A549 (cell line): Measurements from ENCODE around the gene LRCH1. TPM values are rescaled to one million over a fixed set of nuclear protein-coding genes. Genes with fewer than 3 reads are reported as not detected.

ENCODE experiments used
- ATAC-seq, 2 experiments: fragments of 200-7000 bp in 1 of 2; fragments of >200 bp in 1 of 2; cut with Nextera tagmentation in 1 of 2; cut with Tn5 transposase in 1 of 2; 3 replicates each; pipeline versions ENCODE4 v1.8.0 to v1.9.1; 2018 to 2020; ENCODE audit warnings: mild to moderate bottlenecking in 1 of 2, moderate library complexity in 1 of 2
- CTCF ChIA-PET: fragments of 300-600 bp; sonication (Branson Sonifier 250); formaldehyde crosslinking; extraction: SDS; loops from one replicate; lab custom pipeline; 2021; ENCODE audit warnings: antibody characterized with exemption, inconsistent platforms; lab: Yijun Ruan, JAX
- POLR2A ChIA-PET: fragments of 350-600 bp; formaldehyde crosslinking; extraction: SDS; loops from one replicate; lab custom pipeline; 2021; ENCODE audit warnings: antibody characterized with exemption, inconsistent platforms; lab: Yijun Ruan, JAX
- DNase-seq, 2 experiments: peaks; one replicate each; pipeline versions ENCODE4 v3.0.0 to v3.0.0-alpha.2; 2011 to 2016; ENCODE audit warnings: low read depth in 1 of 2, low spot score in 1 of 2
- FAIRE-seq: peaks from 2 replicates; lab custom pipeline; 2011; peaks lifted over from hg19 to GRCh38; lab: Jason Lieb, UNC
- H3K27ac ChIP-seq, 2 experiments: fragments of >200 bp; sonication (Bioruptor Twin); formaldehyde crosslinking; 3 replicates each; pipeline ENCODE4 v1.5.1; 2016 to 2017
- H3K4me1 ChIP-seq: fragments of >200 bp; sonication (Bioruptor Twin); formaldehyde crosslinking; 3 replicates; pipeline ENCODE4 v1.6.1; 2016
- H3K4me2 ChIP-seq: fragments of >200 bp; sonication (Bioruptor Twin); formaldehyde crosslinking; 3 replicates; pipeline ENCODE4 v1.6.1; 2016
- H3K4me3 ChIP-seq: fragments of >200 bp; sonication (Bioruptor Twin); formaldehyde crosslinking; 3 replicates; pipeline ENCODE4 v1.5.1; 2016
- H3K9me3 ChIP-seq: fragments of >200 bp; sonication (Bioruptor Twin); formaldehyde crosslinking; 3 replicates; pipeline ENCODE4 v1.6.1; 2016
- BHLHE40 ChIP-seq: IDR thresholded peaks from 2 replicates; pipeline ENCODE4 v1.6.1; 2012; ENCODE audit warnings: low read depth, low read length, inconsistent platforms
- CBX8 ChIP-seq: fragments of 200-600 bp; sonication (generic); IDR thresholded peaks from 2 replicates; pipeline ENCODE4 v1.6.1; 2016
- CHD2 ChIP-seq: fragments of 150-350 bp; IDR thresholded peaks from 2 replicates; pipeline ENCODE4 v1.6.1; 2014; ENCODE audit warnings: low read length; ENCODE audit not compliant: partially characterized antibody
- CHD4 ChIP-seq: fragments of 200-600 bp; sonication (generic); IDR thresholded peaks from 2 replicates; pipeline ENCODE4 v1.6.1; 2016; ENCODE audit warnings: antibody characterized with exemption, mild to moderate bottlenecking, borderline replicate concordance
- EHF ChIP-seq: fragments of 250-450 bp; sonication (Bioruptor Pico); IDR thresholded peaks from 2 replicates; pipeline ENCODE4 v1.5.0; 2020; ENCODE audit warnings: mild to moderate bottlenecking
- FOSB ChIP-seq: fragments of 250-450 bp; sonication (Bioruptor Pico); IDR thresholded peaks from 2 replicates; pipeline ENCODE4 v1.5.0; 2020; ENCODE audit warnings: mild to moderate bottlenecking, moderate library complexity
- FOXS1 ChIP-seq: fragments of 250-450 bp; sonication (Bioruptor Pico); IDR thresholded peaks from 2 replicates; pipeline ENCODE4 v1.5.0; 2020; ENCODE audit warnings: mild to moderate bottlenecking, moderate library complexity
- GATA3 ChIP-seq: IDR thresholded peaks from 2 replicates; pipeline ENCODE4 v1.6.1; 2012; ENCODE audit warnings: borderline replicate concordance
- HDAC2 ChIP-seq: fragments of 200-600 bp; sonication (generic); IDR thresholded peaks from 2 replicates; pipeline ENCODE4 v1.6.1; 2016
- HOXA7 ChIP-seq: fragments of 250-450 bp; sonication (Bioruptor Pico); IDR thresholded peaks from 2 replicates; pipeline ENCODE4 v1.5.0; 2020; ENCODE audit warnings: mild to moderate bottlenecking, moderate library complexity
- HOXB5 ChIP-seq: fragments of 250-450 bp; sonication (Bioruptor Pico); IDR thresholded peaks from 2 replicates; pipeline ENCODE4 v1.5.0; 2020; ENCODE audit warnings: mild to moderate bottlenecking, moderate library complexity
- JUNB ChIP-seq: fragments of >200 bp; sonication (Bioruptor Twin); formaldehyde crosslinking; IDR thresholded peaks from 2 replicates; pipeline ENCODE4 v1.6.1; 2016
- KDM5A ChIP-seq: fragments of 200-600 bp; sonication (generic); IDR thresholded peaks from 2 replicates; pipeline ENCODE4 v1.6.1; 2016; ENCODE audit warnings: antibody characterized with exemption, mild to moderate bottlenecking
- MAFK ChIP-seq: fragments of 450-650 bp; IDR thresholded peaks from 2 replicates; pipeline ENCODE4 v1.6.1; 2014; ENCODE audit not compliant: partially characterized antibody
- MAZ ChIP-seq: fragments of 150-350 bp; IDR thresholded peaks from 2 replicates; pipeline ENCODE4 v1.6.1; 2014; ENCODE audit warnings: antibody characterized with exemption, low read depth, low read length, borderline replicate concordance
- NFE2L2 ChIP-seq: fragments of 150-350 bp; conservative IDR thresholded peaks from 2 replicates; pipeline ENCODE4 v1.6.1; 2014; ENCODE audit warnings: low read length
- NPAS2 ChIP-seq: fragments of 250-450 bp; sonication (Bioruptor Pico); IDR thresholded peaks from 2 replicates; pipeline ENCODE4 v1.8.0; 2022; ENCODE audit warnings: mild to moderate bottlenecking, moderate library complexity, borderline replicate concordance
- NR3C1 ChIP-seq: fragments of >200 bp; sonication (Bioruptor Twin); formaldehyde crosslinking; IDR thresholded peaks from 3 replicates; pipeline ENCODE4 v1.6.1; 2017
- RARB ChIP-seq: fragments of 250-450 bp; sonication (Bioruptor Pico); IDR thresholded peaks from 2 replicates; pipeline ENCODE4 v1.8.0; 2021; ENCODE audit warnings: mild to moderate bottlenecking, moderate library complexity
- RFX5 ChIP-seq: fragments of 450-650 bp; IDR thresholded peaks from 2 replicates; pipeline ENCODE4 v1.7.1; 2014; ENCODE audit warnings: antibody characterized with exemption, mild to moderate bottlenecking, moderate library complexity
- TFCP2L1 ChIP-seq: fragments of 250-450 bp; sonication (Bioruptor Pico); IDR thresholded peaks from 2 replicates; pipeline ENCODE4 v1.5.0; 2021; ENCODE audit warnings: mild to moderate bottlenecking
- TP53 ChIP-seq: fragments of 250-450 bp; sonication (Bioruptor Pico); IDR thresholded peaks from 2 replicates; pipeline ENCODE4 v1.5.0; 2021; ENCODE audit warnings: mild to moderate bottlenecking, moderate library complexity
- ZC3H11A ChIP-seq: fragments of 450-650 bp; IDR thresholded peaks from 2 replicates; pipeline ENCODE4 v1.6.1; 2014; ENCODE audit warnings: antibody characterized with exemption, mild to moderate bottlenecking
- ZFP36 ChIP-seq: fragments of 450-650 bp; IDR thresholded peaks from 2 replicates; pipeline ENCODE4 v1.6.1; 2014; ENCODE audit warnings: borderline replicate concordance; ENCODE audit not compliant: partially characterized antibody
- ZNF302 ChIP-seq: fragments of 250-450 bp; sonication (Bioruptor Pico); IDR thresholded peaks from 2 replicates; pipeline ENCODE4 v1.9.0; 2021; ENCODE audit warnings: inconsistent platforms, mild to moderate bottlenecking, moderate library complexity
- ZSCAN20 ChIP-seq: fragments of 250-450 bp; sonication (Bioruptor Pico); IDR thresholded peaks from 2 replicates; pipeline ENCODE4 v1.8.0; 2022; ENCODE audit warnings: mild to moderate bottlenecking, moderate library complexity
- WGBS: methylation state at CpG from one replicate; pipeline ENCODE4 v1.1.6; 2017; ENCODE audit errors: missing lambda C conversion rate; 5-methylcytosine and 5-hydroxymethylcytosine counted together
- polyA plus RNA-seq, 4 experiments: library from polyadenylated mRNA; depleted of rRNA in 3 of 4; stranded (reverse); fragments of >200 nt; fragmentation: RNase III in 1 of 4; extraction: RNeasy Plus Mini Kit Qiagen cat#74134 plus additional on column Dnase treatment in 1 of 4; gene quantifications; 2 replicates in 3 of 4; 3 replicates in 1 of 4; pipeline ENCODE4 v1.2.3, GENCODE V29; 2011 to 2017
- TF ChIP-seq, protein P1 (sequence below): fragments of 150-350 bp; IDR thresholded peaks from 2 replicates; pipeline ENCODE4 v1.6.1; 2014; ENCODE audit warnings: low read depth, mild to moderate bottlenecking, low read length
- TF ChIP-seq, protein P2 (sequence below): fragments of 450-650 bp; IDR thresholded peaks from 2 replicates; pipeline ENCODE4 v1.6.1; 2014; ENCODE audit warnings: antibody characterized with exemption
- TF ChIP-seq, protein P3 (sequence below): IDR thresholded peaks from 2 replicates; pipeline ENCODE4 v1.6.1; 2012; ENCODE audit warnings: low read depth, borderline replicate concordance
- TF ChIP-seq, protein P4 (sequence below): IDR thresholded peaks from 2 replicates; pipeline ENCODE4 v1.6.1; 2012
- TF ChIP-seq, protein P5 (sequence below): fragments of 250-450 bp; sonication (Bioruptor Pico); IDR thresholded peaks from 2 replicates; pipeline ENCODE4 v1.5.0; 2020; ENCODE audit warnings: low read depth, mild to moderate bottlenecking, moderate library complexity
- TF ChIP-seq, protein P6 (sequence below): fragments of 250-450 bp; sonication (Bioruptor Pico); IDR thresholded peaks from 2 replicates; pipeline ENCODE4 v1.5.0; 2021; ENCODE audit warnings: mild to moderate bottlenecking, moderate library complexity, borderline replicate concordance
- TF ChIP-seq, protein P7 (sequence below): fragments of >200 bp; sonication (Bioruptor Twin); formaldehyde crosslinking; IDR thresholded peaks from 3 replicates; pipeline ENCODE4 v1.6.1; 2016

The LRCH1 gene
- polyA plus RNA-seq, 2 of the 4 experiments (the other 2 are of a cell fraction), result 8.5 to 16.4 TPM

DNA sequence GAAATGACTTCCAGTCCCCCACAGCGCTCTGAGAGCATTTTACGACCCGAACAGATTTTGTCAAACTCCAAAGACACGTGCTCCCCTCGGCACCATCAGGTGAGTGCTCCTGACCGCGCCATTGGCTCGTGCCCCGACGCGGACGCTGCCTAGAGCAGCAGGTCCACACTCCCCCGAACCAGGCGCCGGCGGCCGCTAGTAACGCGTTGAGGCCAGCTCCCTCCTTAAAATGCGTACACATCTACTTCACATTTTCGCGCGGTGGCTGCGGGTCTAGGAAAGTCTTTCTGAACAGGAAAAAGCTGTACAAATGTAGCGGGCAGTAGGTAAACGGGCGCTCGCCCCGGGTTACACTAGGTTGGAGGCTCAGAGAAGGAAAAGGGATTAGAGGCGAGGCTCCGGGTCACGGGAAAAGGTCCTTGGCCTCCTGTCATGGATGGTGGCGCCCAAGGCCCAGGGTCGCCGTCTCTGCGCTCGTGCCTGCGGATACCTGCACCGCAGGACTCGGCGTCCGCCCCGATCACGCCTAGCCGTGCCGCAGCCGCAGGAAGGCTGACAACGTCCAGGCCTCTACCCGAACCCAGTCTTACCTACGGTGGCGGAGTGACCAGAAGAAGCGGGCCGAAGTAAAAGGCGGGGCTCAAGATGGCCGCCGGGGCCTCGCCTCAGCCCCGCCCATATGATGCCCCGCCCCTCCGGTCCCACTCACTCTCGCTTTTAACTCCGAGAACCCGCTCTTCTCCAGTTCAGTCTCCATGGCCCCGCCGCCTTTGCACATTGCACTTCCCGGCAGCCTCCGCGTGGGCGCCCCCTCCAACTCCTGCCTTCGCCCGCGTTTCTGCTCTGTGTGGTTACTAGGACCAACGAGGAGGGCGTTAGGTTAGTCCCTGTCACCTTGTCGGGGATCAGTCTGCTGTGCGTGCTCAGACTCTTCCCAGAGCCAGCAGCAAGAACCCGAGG, 243.8 kb downstream of the LRCH1 start, which contains the start of gene ESD:
ESD (minus strand) TSS at position 647 of the 960 bp plus-strand sequence. CDS start 5,748 bp downstream, outside the sequence.
- CTCF ChIA-PET, result interaction anchor here (1.1 to 1.4 kb wide), 3 partner anchors 32 to 265 kb away, joined by 3 to 7 read pairs (median 3); no protein-coding TSS in a partner anchor
- POLR2A ChIA-PET, result no interaction called here
- TF ChIP-seq JUNB (no peak), BHLHE40 (0 out of 2 replicates have a peak, but pooled peaks have one; percentile 8), RFX5 (no peak), HOXB5 (CRISPR knock-in tag) (no peak), ZSCAN20 (CRISPR knock-in tag) (no peak), GATA3 (no peak), CHD2 (peak; percentile 52), KDM5A (no peak), HOXA7 (CRISPR knock-in tag) (no peak), HDAC2 (no peak), TP53 (CRISPR knock-in tag) (peak; percentile 74; the same call in 1 of the 2 replicates), ZFP36 (no peak), CHD4 (no peak), FOSB (CRISPR knock-in tag) (no peak), MAZ (no peak), FOXS1 (CRISPR knock-in tag) (no peak), NR3C1 (no peak), TFCP2L1 (CRISPR knock-in tag) (no peak), ZC3H11A (no peak), ZNF302 (peak; percentile 46; the same call in 1 of the 2 replicates), CBX8 (no peak), NPAS2 (CRISPR knock-in tag) (0 out of 2 replicates have a peak, but pooled peaks have one; percentile 22), EHF (CRISPR knock-in tag) (no peak), MAFK (no peak), NFE2L2 (no peak), RARB (no peak)
- TF ChIP-seq, protein P1, sequence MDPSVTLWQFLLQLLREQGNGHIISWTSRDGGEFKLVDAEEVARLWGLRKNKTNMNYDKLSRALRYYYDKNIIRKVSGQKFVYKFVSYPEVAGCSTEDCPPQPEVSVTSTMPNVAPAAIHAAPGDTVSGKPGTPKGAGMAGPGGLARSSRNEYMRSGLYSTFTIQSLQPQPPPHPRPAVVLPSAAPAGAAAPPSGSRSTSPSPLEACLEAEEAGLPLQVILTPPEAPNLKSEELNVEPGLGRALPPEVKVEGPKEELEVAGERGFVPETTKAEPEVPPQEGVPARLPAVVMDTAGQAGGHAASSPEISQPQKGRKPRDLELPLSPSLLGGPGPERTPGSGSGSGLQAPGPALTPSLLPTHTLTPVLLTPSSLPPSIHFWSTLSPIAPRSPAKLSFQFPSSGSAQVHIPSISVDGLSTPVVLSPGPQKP, result no peak
- TF ChIP-seq, protein P2, sequence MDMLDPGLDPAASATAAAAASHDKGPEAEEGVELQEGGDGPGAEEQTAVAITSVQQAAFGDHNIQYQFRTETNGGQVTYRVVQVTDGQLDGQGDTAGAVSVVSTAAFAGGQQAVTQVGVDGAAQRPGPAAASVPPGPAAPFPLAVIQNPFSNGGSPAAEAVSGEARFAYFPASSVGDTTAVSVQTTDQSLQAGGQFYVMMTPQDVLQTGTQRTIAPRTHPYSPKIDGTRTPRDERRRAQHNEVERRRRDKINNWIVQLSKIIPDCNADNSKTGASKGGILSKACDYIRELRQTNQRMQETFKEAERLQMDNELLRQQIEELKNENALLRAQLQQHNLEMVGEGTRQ, result peak; percentile 87
- TF ChIP-seq, protein P3, sequence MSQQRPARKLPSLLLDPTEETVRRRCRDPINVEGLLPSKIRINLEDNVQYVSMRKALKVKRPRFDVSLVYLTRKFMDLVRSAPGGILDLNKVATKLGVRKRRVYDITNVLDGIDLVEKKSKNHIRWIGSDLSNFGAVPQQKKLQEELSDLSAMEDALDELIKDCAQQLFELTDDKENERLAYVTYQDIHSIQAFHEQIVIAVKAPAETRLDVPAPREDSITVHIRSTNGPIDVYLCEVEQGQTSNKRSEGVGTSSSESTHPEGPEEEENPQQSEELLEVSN, result peak; percentile 85
- TF ChIP-seq, protein P4, sequence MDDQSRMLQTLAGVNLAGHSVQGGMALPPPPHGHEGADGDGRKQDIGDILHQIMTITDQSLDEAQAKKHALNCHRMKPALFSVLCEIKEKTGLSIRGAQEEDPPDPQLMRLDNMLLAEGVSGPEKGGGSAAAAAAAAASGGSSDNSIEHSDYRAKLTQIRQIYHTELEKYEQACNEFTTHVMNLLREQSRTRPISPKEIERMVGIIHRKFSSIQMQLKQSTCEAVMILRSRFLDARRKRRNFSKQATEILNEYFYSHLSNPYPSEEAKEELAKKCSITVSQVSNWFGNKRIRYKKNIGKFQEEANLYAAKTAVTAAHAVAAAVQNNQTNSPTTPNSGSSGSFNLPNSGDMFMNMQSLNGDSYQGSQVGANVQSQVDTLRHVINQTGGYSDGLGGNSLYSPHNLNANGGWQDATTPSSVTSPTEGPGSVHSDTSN, result no peak
- TF ChIP-seq, protein P5, sequence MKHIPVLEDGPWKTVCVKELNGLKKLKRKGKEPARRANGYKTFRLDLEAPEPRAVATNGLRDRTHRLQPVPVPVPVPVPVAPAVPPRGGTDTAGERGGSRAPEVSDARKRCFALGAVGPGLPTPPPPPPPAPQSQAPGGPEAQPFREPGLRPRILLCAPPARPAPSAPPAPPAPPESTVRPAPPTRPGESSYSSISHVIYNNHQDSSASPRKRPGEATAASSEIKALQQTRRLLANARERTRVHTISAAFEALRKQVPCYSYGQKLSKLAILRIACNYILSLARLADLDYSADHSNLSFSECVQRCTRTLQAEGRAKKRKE (CRISPR knock-in tag), result peak; percentile 62; the same call in 1 of the 2 replicates
- TF ChIP-seq, protein P6, sequence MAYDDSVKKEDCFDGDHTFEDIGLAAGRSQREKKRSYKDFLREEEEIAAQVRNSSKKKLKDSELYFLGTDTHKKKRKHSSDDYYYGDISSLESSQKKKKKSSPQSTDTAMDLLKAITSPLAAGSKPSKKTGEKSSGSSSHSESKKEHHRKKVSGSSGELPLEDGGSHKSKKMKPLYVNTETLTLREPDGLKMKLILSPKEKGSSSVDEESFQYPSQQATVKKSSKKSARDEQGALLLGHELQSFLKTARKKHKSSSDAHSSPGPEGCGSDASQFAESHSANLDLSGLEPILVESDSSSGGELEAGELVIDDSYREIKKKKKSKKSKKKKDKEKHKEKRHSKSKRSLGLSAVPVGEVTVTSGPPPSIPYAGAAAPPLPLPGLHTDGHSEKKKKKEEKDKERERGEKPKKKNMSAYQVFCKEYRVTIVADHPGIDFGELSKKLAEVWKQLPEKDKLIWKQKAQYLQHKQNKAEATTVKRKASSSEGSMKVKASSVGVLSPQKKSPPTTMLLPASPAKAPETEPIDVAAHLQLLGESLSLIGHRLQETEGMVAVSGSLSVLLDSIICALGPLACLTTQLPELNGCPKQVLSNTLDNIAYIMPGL (CRISPR knock-in tag), result no peak
- TF ChIP-seq, protein P7, sequence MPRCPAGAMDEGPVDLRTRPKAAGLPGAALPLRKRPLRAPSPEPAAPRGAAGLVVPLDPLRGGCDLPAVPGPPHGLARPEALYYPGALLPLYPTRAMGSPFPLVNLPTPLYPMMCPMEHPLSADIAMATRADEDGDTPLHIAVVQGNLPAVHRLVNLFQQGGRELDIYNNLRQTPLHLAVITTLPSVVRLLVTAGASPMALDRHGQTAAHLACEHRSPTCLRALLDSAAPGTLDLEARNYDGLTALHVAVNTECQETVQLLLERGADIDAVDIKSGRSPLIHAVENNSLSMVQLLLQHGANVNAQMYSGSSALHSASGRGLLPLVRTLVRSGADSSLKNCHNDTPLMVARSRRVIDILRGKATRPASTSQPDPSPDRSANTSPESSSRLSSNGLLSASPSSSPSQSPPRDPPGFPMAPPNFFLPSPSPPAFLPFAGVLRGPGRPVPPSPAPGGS, result no peak

More for the DNA sequence above, 243.8 kb downstream of the LRCH1 start, which contains the start of gene ESD:
- DNase-seq (peak; percentile 62 to 90), FAIRE-seq (no peak), ATAC-seq (peak; percentile 96)
- no peaks in the 10 kb centered on the region for H3K9me3 ChIP-seq
- WGBS, result 3% methylated on average over 45 of the region's 77 CpGs
- peaks cover 14% of the 10 kb centered on the region; the same call in 1 of the 3 replicates for H3K4me1 ChIP-seq
- peak within 1 kb of the TSS; percentile 94 for H3K4me2 ChIP-seq
- peak within 1 kb of the TSS; percentile 95 to 98 for H3K27ac ChIP-seq
- H3K4me3 ChIP-seq, result peak within 1 kb of the TSS; percentile 89
